Endothelial cell (in vitro differentiated cells): ENCODE measurements around the gene PNMA8A. TPM values are rescaled to one million over a fixed set of nuclear protein-coding genes. Genes with fewer than 3 reads are reported as not detected.

Experiments
- DNase-seq: peaks from one replicate; pipeline ENCODE4 v3.0.0; 2021; ENCODE audit warnings: low spot score
- H3K27ac Mint-ChIP-seq: one replicate; pipeline ENCODE4 v1.8.0; 2021; ENCODE audit warnings: mixed read lengths, inconsistent platforms; ENCODE audit not compliant: unreplicated experiment
- H3K27me3 Mint-ChIP-seq: one replicate; pipeline ENCODE4 v1.8.0; 2021; ENCODE audit warnings: mild to moderate bottlenecking, moderate library complexity, mixed read lengths, inconsistent platforms; ENCODE audit not compliant: unreplicated experiment
- H3K36me3 Mint-ChIP-seq: one replicate; pipeline ENCODE4 v1.8.0; 2021; ENCODE audit warnings: mild to moderate bottlenecking, low read depth, mixed read lengths, inconsistent platforms; ENCODE audit not compliant: unreplicated experiment
- H3K4me1 Mint-ChIP-seq: one replicate; pipeline ENCODE4 v1.8.0; 2021; ENCODE audit warnings: mild to moderate bottlenecking, mixed read lengths, inconsistent platforms; ENCODE audit not compliant: unreplicated experiment
- H3K4me3 Mint-ChIP-seq: one replicate; pipeline ENCODE4 v1.8.0; 2021; ENCODE audit warnings: mild to moderate bottlenecking, mixed read lengths, inconsistent platforms; ENCODE audit not compliant: unreplicated experiment
- H3K9me3 Mint-ChIP-seq: one replicate; pipeline ENCODE4 v1.8.0; 2021; ENCODE audit warnings: mixed read lengths, inconsistent platforms; ENCODE audit not compliant: unreplicated experiment
- CTCF ChIP-seq: fragments of 200-600 bp; sonication (generic); IDR thresholded peaks from one replicate; pipeline ENCODE4 v1.5.0; 2021; ENCODE audit warnings: antibody characterized with exemption; ENCODE audit not compliant: unreplicated experiment
- total RNA-seq: library from RNA; stranded (reverse); fragmentation: NEBNext Ultra II Directional; extraction: Animal tissue kit (Norgen Biotek cat#: 25700); gene quantifications from one replicate; pipeline ENCODE4 v1.2.1, GENCODE V29; 2021; ENCODE audit not compliant: unreplicated experiment

Gene PNMA8A
- total RNA-seq, 1 donor from 2014 or later: 12.4 TPM

- Mint-ChIP-seq H3K27ac (no peak overlapping the region), H3K4me3 (no peak overlapping the region)
Observed at GRCh38 chr19:46496304-46496703, 24.9 kb upstream of the PNMA8A start.

GRCh38 chr19:46495786-46496099 is 24.4 kb upstream of the PNMA8A start, which contains the start of gene PNMA8B:
Gene PNMA8B, minus strand, starts transcription at chr19:46495867. Its CDS starts 402 bp downstream, at chr19:46495465.
- H3K9me3 Mint-ChIP-seq: no peaks in the 10 kb centered on the region
- no peak within 1 kb of the TSS for H3K27ac Mint-ChIP-seq
- H3K4me3 Mint-ChIP-seq: peak within 1 kb of the TSS; percentile 71
- DNase-seq: peak; percentile 85
- H3K36me3 Mint-ChIP-seq: no peaks in the 10 kb centered on the region
- no peaks in the 10 kb centered on the region for H3K4me1 Mint-ChIP-seq
- peaks cover 19% of the 10 kb centered on the region for H3K27me3 Mint-ChIP-seq
- no peak for TF ChIP-seq CTCF

More at GRCh38 chr19:46496304-46496703, 24.9 kb upstream of the PNMA8A start:
- DNase-seq: no peak
- no peaks in the 10 kb centered on the region for H3K36me3 Mint-ChIP-seq
- no peaks in the 10 kb centered on the region for H3K4me1 Mint-ChIP-seq
- H3K9me3 Mint-ChIP-seq: no peaks in the 10 kb centered on the region
- H3K27me3 Mint-ChIP-seq: peaks cover 17% of the 10 kb centered on the region
- no peak for TF ChIP-seq CTCF

- peak overlapping the region; percentile 71 for H3K4me3 Mint-ChIP-seq
- DNase-seq: no peak
- H3K4me1 Mint-ChIP-seq: peaks cover 2% of the 10 kb centered on the region
- H3K27me3 Mint-ChIP-seq: peaks cover 19% of the 10 kb centered on the region
- no peak for TF ChIP-seq CTCF
- no peaks in the 10 kb centered on the region for H3K36me3 Mint-ChIP-seq
- H3K27ac Mint-ChIP-seq: no peak overlapping the region
- no peaks in the 10 kb centered on the region for H3K9me3 Mint-ChIP-seq
Observed at GRCh38 chr19:46494941-46495785, 23.8 kb upstream of the PNMA8A start.

GRCh38 chr19:46494146-46494940 is 23.0 kb upstream of the PNMA8A start:
- H3K9me3 Mint-ChIP-seq: no peaks in the 10 kb centered on the region
- H3K36me3 Mint-ChIP-seq: no peaks in the 10 kb centered on the region
- no peak for DNase-seq
- no peak overlapping the region for H3K27ac Mint-ChIP-seq
- peak overlapping the region; percentile 71 for H3K4me3 Mint-ChIP-seq
- peaks cover 19% of the 10 kb centered on the region for H3K27me3 Mint-ChIP-seq
- no peak for TF ChIP-seq CTCF
- peaks cover 3% of the 10 kb centered on the region for H3K4me1 Mint-ChIP-seq
